Mucosa of stomach (tissue), 1 donor: Measurements from ENCODE around the gene AKAP13.

Experiments used
- H3K27me3 ChIP-seq: one replicate; pipeline ENCODE4 v1.7.0; 2013; ENCODE audit warnings: mild to moderate bottlenecking, low read length; ENCODE audit not compliant: control insufficient read depth, insufficient read depth
- H3K36me3 ChIP-seq: one replicate; pipeline ENCODE4 v1.7.0; 2013; ENCODE audit warnings: low read length; ENCODE audit not compliant: control insufficient read depth, insufficient read depth
- H3K4me1 ChIP-seq: one replicate; pipeline ENCODE4 v1.7.0; 2013; ENCODE audit warnings: mild to moderate bottlenecking, low read length; ENCODE audit not compliant: control insufficient read depth, insufficient read depth
- H3K4me3 ChIP-seq: one replicate; pipeline ENCODE4 v1.7.0; 2013; ENCODE audit warnings: low read length
- H3K9ac ChIP-seq: one replicate; pipeline ENCODE4 v1.7.0; 2013; ENCODE audit warnings: mild to moderate bottlenecking, low read length, moderate library complexity
- H3K9me3 ChIP-seq: one replicate; pipeline ENCODE4 v1.7.0; 2013; ENCODE audit warnings: mild to moderate bottlenecking, low read length, moderate library complexity; ENCODE audit not compliant: control insufficient read depth
- donor health status: Pancreatic carcinoma.

Gene AKAP13

GRCh38 chr15:85694091-85694490 is 313.7 kb downstream of the AKAP13 start:
- H3K9ac ChIP-seq: no peak overlapping the region
- H3K27me3 ChIP-seq: no peaks in the 10 kb centered on the region
- H3K36me3 ChIP-seq: peaks cover 14% of the 10 kb centered on the region
- H3K4me1 ChIP-seq: peaks cover 14% of the 10 kb centered on the region
- H3K4me3 ChIP-seq: no peak overlapping the region
- H3K9me3 ChIP-seq: no peaks in the 10 kb centered on the region

- peaks cover 19% of the 10 kb centered on the region for H3K4me1 ChIP-seq
- H3K4me3 ChIP-seq: no peak overlapping the region
- H3K9me3 ChIP-seq: no peaks in the 10 kb centered on the region
- H3K36me3 ChIP-seq: peaks cover 3% of the 10 kb centered on the region
- no peak overlapping the region for H3K9ac ChIP-seq
- H3K27me3 ChIP-seq: no peaks in the 10 kb centered on the region
Observed at GRCh38 chr15:85700767-85701166, 320.4 kb downstream of the AKAP13 start.

- Histone ChIP-seq H3K4me3 (no peak overlapping the region), H3K27me3 (no peaks in the 10 kb centered on the region), H3K9ac (no peak overlapping the region), H3K9me3 (no peaks in the 10 kb centered on the region), H3K4me1 (peaks cover 31% of the 10 kb centered on the region), H3K36me3 (no peaks in the 10 kb centered on the region)
Observed at GRCh38 chr15:85702321-85703101, 322.1 kb downstream of the AKAP13 start.

GRCh38 chr15:85704066-85704465 is 323.7 kb downstream of the AKAP13 start:
- peaks cover 46% of the 10 kb centered on the region for H3K4me1 ChIP-seq
- no peaks in the 10 kb centered on the region for H3K36me3 ChIP-seq
- H3K4me3 ChIP-seq: no peak overlapping the region
- no peaks in the 10 kb centered on the region for H3K27me3 ChIP-seq
- no peaks in the 10 kb centered on the region for H3K9me3 ChIP-seq
- no peak overlapping the region for H3K9ac ChIP-seq

- Histone ChIP-seq H3K36me3 (no peaks in the 10 kb centered on the region), H3K9me3 (no peaks in the 10 kb centered on the region), H3K27me3 (no peaks in the 10 kb centered on the region), H3K4me1 (peaks cover 49% of the 10 kb centered on the region), H3K9ac (no peak overlapping the region), H3K4me3 (no peak overlapping the region)
Observed at GRCh38 chr15:85704720-85705429, 324.5 kb downstream of the AKAP13 start.

GRCh38 chr15:85706779-85707518 is 326.5 kb downstream of the AKAP13 start:
- no peak overlapping the region for H3K4me3 ChIP-seq
- H3K4me1 ChIP-seq: peaks cover 49% of the 10 kb centered on the region
- H3K9ac ChIP-seq: peak overlapping the region; percentile 6
- H3K27me3 ChIP-seq: no peaks in the 10 kb centered on the region
- no peaks in the 10 kb centered on the region for H3K9me3 ChIP-seq
- peaks cover 4% of the 10 kb centered on the region for H3K36me3 ChIP-seq

GRCh38 chr15:85707519-85708338 is 327.3 kb downstream of the AKAP13 start:
- peak overlapping the region; percentile 6 for H3K9ac ChIP-seq
- H3K36me3 ChIP-seq: peaks cover 6% of the 10 kb centered on the region
- no peaks in the 10 kb centered on the region for H3K9me3 ChIP-seq
- no peaks in the 10 kb centered on the region for H3K27me3 ChIP-seq
- H3K4me1 ChIP-seq: peaks cover 49% of the 10 kb centered on the region
- H3K4me3 ChIP-seq: no peak overlapping the region

GRCh38 chr15:85708402-85708941 is 328.1 kb downstream of the AKAP13 start:
- Histone ChIP-seq H3K9ac (no peak overlapping the region), H3K36me3 (peaks cover 6% of the 10 kb centered on the region), H3K4me3 (no peak overlapping the region), H3K27me3 (no peaks in the 10 kb centered on the region), H3K4me1 (peaks cover 43% of the 10 kb centered on the region), H3K9me3 (no peaks in the 10 kb centered on the region)

GRCh38 chr15:85709250-85709649 is 328.8 kb downstream of the AKAP13 start:
- peaks cover 39% of the 10 kb centered on the region for H3K4me1 ChIP-seq
- no peaks in the 10 kb centered on the region for H3K27me3 ChIP-seq
- no peaks in the 10 kb centered on the region for H3K9me3 ChIP-seq
- no peak overlapping the region for H3K9ac ChIP-seq
- H3K36me3 ChIP-seq: peaks cover 6% of the 10 kb centered on the region
- H3K4me3 ChIP-seq: no peak overlapping the region

GRCh38 chr15:85710340-85710842 is 330.0 kb downstream of the AKAP13 start:
- Histone ChIP-seq H3K36me3 (peaks cover 6% of the 10 kb centered on the region), H3K9ac (no peak overlapping the region)

GRCh38 chr15:85711580-85712192 is 331.3 kb downstream of the AKAP13 start:
- no peak overlapping the region for H3K4me3 ChIP-seq
- H3K27me3 ChIP-seq: no peaks in the 10 kb centered on the region
- H3K9me3 ChIP-seq: no peaks in the 10 kb centered on the region
- H3K36me3 ChIP-seq: peaks cover 6% of the 10 kb centered on the region
- H3K9ac ChIP-seq: no peak overlapping the region
- peaks cover 21% of the 10 kb centered on the region for H3K4me1 ChIP-seq

More at GRCh38 chr15:85710340-85710842, 330.0 kb downstream of the AKAP13 start:
- H3K4me3 ChIP-seq: no peak overlapping the region
- peaks cover 33% of the 10 kb centered on the region for H3K4me1 ChIP-seq
- no peaks in the 10 kb centered on the region for H3K9me3 ChIP-seq
- H3K27me3 ChIP-seq: no peaks in the 10 kb centered on the region
